ENCODE measurements around the gene GRK6.

The GRK6 gene

DNA sequence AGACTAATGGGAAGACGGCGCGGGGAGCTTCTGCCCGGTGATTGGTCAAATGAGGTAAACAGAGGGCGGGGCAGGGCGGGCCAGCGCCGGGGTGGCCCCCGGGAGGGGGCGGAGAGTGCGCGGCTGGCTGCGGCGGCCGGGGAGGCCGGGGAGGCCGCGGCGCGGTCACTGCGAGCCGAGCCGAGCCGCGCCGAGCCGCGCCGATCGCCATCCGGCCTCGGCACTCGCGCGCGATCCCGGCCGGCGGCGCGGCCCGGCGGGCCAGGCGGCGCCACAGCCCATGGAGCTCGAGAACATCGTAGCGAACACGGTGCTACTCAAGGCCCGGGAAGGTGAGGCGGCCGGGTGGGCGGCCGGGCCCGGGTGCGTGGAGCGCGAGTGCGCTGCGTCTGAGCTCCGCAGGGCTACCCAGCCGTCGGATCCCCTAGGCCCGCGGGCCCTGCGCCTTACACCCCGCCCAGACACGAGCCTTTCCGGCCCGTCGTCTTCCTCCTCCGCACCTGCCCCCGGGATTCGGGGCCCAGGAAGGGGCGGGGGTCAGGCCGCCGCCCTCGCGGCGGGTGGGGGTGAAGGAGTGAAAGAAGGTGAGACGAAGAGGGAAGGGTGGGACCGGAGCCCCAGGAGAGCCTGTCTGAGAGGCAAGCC is at the start of gene GRK6:
Gene GRK6, plus strand, starts transcription at position 111 of the 645 bp plus-strand sequence. Its CDS starts 170 bp downstream, at position 281.
- DNase-seq (ENCODE audit: low read depth): no peak
- H3K4me3 ChIP-seq (ENCODE audit: low read length): peak within 1 kb of the TSS; percentile 69
- TF ChIP-seq, protein P1, sequence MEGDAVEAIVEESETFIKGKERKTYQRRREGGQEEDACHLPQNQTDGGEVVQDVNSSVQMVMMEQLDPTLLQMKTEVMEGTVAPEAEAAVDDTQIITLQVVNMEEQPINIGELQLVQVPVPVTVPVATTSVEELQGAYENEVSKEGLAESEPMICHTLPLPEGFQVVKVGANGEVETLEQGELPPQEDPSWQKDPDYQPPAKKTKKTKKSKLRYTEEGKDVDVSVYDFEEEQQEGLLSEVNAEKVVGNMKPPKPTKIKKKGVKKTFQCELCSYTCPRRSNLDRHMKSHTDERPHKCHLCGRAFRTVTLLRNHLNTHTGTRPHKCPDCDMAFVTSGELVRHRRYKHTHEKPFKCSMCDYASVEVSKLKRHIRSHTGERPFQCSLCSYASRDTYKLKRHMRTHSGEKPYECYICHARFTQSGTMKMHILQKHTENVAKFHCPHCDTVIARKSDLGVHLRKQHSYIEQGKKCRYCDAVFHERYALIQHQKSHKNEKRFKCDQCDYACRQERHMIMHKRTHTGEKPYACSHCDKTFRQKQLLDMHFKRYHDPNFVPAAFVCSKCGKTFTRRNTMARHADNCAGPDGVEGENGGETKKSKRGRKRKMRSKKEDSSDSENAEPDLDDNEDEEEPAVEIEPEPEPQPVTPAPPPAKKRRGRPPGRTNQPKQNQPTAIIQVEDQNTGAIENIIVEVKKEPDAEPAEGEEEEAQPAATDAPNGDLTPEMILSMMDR (conservative IDR thresholded peaks at IDR 0.05; ENCODE audit: low read depth, low read length): no peak

DNA sequence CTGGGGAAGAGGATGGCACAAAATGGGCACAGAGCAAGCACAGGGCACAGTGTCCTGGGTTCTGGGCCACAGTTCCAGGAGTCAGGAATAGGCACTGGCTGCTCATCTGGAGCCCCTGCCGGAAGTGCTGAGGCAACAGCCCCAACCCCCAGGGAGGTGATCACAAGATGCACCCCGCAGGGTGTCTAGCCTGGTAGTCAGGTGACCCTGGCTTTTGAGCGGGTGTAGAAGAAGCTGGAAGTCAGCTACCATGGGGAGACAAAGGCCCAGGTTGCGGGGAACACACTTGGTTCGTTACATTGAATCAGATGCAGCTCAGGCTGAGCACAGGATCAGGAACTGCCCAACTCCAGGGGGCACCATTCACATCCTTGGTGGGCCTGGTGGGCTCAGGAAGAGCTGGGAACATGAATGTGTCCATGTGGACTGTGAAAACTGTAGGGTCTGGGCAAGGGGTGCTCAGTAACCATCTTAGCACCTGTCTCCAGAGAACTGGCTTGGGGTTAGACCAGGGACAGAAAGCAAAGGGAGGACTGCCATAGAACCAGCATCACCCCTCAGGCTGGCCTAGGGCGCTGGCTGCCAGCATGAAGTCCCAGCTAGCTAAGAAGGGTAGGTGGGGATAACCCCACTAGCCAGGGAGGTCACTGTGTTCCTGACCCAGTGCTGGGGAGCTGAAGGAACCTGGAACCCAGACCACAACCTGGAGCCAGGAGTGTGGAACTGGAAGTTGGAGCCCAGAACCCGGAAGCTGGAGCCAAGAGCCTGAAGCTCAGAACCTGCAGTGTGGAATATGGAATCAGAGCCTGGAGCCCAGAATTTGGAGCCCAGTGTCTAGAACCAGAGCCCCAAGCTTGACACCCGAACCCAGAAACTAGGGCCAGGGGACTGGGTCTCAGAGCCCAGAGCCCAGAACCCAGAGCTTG is 48.4 kb upstream of the GRK6 start:
- H3K4me3 ChIP-seq (ENCODE audit: low read length): no peak overlapping the region
- TF ChIP-seq, protein P1 (conservative IDR thresholded peaks at IDR 0.05; ENCODE audit: low read depth, low read length): no peak
- no peak for DNase-seq (ENCODE audit: low read depth)

DNA sequence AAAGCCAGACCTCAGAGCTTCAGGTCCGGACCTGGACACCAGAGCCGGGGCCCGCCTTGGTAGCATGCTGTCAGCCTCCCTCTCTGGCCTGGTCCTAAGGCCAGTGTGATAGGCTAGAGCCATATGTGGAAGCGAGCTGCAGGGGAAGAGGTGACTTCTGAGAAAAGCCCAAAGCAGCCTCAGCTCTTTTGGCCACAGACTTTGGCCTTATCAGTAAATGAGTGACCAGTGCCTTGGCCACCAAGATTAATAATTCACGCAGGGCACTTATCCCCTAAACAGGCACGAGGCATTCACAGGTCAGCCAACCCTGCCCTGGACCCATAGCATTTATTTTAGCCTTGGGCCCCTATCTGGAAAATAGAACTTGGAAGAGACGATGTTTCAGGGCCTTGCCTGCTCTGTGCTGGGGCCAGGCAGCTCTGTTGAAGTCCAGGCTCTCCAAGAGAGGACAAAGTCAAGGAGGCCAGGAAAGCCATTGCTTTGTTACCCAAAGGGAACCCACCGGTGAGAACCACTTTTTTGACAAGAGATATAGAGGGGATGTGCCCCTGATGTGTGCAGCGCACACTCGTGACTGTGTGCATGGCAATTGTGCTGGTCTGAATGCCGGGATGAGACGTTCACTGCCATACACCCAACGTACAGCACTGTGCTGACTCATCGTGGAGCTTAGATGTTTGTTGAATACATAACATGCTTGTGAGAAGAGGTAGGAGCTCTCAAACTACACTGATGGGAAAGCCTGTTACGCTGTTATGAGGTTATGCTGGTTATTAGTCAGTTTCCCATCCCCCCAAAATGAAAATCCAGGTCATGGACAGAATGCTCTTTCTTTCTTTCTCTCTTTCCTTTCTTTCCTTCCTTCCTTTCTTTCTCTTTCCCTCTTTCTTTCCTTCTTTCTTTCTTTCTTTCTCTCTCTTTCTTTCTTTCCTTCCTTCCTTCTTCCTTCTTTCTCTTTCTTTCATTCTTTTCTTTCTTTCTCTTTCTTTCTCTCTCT is 47.3 kb upstream of the GRK6 start:
- TF ChIP-seq, protein P1 (conservative IDR thresholded peaks at IDR 0.05; ENCODE audit: low read depth, low read length): no peak
- peak; percentile 73 for DNase-seq (ENCODE audit: low read depth)
- H3K4me3 ChIP-seq (ENCODE audit: low read length): no peak overlapping the region

DNA sequence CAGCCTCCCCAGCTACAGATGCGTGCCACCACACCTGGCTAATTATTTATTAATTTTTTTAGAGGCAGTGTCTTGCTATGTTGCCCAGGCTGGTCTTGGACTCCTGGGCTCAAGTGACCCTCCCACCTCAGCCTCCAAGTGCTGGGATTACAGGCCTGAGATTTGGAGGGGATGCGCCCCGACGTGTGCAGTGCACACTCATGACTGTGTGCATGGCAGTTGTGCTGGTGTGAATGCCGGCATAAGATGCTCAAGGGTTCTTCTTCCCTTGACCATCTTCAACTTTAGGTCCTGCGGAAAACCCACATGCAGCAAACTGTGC is 45.7 kb upstream of the GRK6 start:
- TF ChIP-seq, protein P1 (conservative IDR thresholded peaks at IDR 0.05; ENCODE audit: low read depth, low read length): no peak
- no peak for DNase-seq (ENCODE audit: low read depth)
- no peak overlapping the region for H3K4me3 ChIP-seq (ENCODE audit: low read length)

DNA sequence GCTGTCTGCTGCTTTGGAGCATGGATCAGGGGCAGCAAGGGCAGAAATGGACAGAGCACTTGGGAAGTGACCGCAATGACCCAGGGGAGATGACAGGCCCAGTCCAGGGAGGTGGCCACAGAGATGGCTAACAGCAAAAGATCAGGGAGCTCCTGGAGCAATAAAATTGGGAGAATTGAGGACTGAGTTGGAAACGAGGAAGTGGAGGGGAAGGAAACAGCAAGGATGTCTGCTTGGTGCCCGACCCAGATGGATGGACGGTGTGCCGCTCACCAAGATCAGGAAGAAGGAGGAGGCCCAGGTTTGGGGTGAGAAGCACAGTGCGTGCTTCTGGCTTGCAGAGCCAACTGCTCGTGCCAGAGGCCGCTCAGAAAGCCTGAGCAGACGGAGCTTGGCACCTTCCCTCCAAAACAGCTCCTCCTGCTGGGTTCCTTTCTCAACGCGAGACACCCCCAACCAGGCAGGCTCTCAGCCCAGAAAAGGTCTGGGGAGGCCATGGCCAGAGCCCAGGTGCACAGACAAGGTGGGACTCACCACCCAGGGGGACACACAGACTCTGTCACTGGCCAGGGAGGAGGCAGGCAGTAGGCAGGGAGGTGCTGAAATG is 44.0 kb upstream of the GRK6 start:
- no peak for DNase-seq (ENCODE audit: low read depth)
- no peak overlapping the region for H3K4me3 ChIP-seq (ENCODE audit: low read length)
- TF ChIP-seq, protein P1 (conservative IDR thresholded peaks at IDR 0.05; ENCODE audit: low read depth, low read length): peak; percentile 56

DNA sequence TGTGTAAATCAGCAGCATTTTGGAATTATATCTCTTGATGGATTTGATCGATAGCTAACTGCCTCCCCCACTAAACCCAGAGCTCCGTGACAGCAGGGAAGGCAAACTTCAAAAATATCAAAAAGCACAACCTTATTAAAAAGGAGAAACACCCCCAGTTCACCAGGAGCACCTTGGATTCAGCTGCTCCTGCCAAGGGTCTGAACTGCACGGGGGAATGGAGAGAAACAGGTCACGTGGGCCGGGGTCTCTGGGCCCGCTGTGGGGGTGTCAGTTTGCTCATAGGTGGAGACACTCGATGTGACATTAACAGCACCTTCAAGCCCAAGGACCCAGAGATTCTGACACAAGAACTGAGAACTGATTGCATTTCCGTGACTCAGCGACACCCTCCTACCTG is 43.3 kb upstream of the GRK6 start:
- TF ChIP-seq, protein P1 (conservative IDR thresholded peaks at IDR 0.05; ENCODE audit: low read depth, low read length): no peak
- no peak for DNase-seq (ENCODE audit: low read depth)
- H3K4me3 ChIP-seq (ENCODE audit: low read length): no peak overlapping the region

All from retinal pigment epithelial cell (primary cell).